ENCODE measurements around the gene PIK3R5.

Gene PIK3R5

DNA sequence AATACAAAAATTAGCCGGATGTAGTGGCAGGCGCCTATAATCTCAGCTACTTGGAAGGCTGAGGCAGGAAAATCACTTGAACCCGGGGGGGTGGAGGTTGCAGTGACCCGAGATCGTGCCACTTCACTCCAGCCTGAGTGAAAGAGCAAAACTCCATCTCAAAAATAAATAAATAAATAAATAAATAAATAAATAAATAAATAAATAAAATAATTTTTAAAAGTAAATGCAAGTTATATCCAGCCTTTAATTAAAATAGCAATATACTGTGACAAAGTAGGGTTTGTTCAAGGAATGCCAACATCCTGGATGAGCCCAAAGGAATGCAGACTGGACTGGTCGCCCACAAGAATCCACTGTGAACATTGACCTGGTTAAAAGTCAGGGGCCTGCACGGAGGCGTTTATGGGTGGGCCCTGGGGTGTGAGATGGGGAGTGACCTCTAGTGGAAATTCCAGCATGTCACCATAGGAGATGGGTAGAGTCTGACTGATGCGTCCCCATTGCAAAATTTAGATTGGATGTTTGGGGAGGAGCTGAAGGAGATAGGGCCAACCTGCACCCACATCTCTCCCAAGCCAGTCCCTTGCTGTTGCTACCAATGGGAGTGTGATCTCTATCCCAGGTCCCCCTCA is 9.7 kb upstream of the PIK3R5 start:
- H3K36me3 Mint-ChIP-seq (ENCODE audit: insufficient read depth), result no peaks in the 10 kb centered on the region
- H3K27me3 Mint-ChIP-seq, result no peaks in the 10 kb centered on the region
- no peak overlapping the region for H3K4me3 Mint-ChIP-seq
- H3K27ac Mint-ChIP-seq (ENCODE audit: low read depth), result no peak overlapping the region
- no peaks in the 10 kb centered on the region for H3K4me1 Mint-ChIP-seq
- DNase-seq (ENCODE audit: low spot score in 2 of 2), result no peak
- H3K9me3 Mint-ChIP-seq, result no peaks in the 10 kb centered on the region
- ATAC-seq (replicated peaks; ENCODE audit: extremely low read depth, poor library complexity, severe bottlenecking), result no peak

DNA sequence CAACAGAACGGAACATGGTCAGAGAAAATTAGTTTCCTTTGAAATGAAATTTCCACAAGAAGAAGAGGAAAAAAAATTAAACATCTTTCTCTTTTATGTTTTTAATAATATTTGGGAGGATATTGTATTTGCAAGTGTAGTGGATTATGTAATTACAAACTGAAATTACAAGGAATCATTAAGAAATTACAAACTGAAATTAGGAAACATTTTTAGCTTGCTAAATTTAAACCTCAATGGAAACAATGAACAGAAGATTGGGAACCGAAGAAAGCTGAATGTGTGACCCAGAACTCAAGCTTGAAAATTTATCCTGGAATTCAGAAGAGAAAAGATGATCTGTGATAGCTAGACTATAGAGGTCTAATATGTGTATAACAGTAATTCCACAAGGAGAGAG is 4.4 kb upstream of the PIK3R5 start:
- ATAC-seq (replicated peaks; ENCODE audit: extremely low read depth, poor library complexity, severe bottlenecking) (no peak), DNase-seq (ENCODE audit: low spot score in 2 of 2) (no peak)
- Mint-ChIP-seq H3K4me1 (peaks cover 7% of the 10 kb centered on the region), H3K4me3 (no peak overlapping the region), H3K27ac (ENCODE audit: low read depth) (no peak overlapping the region), H3K36me3 (ENCODE audit: insufficient read depth) (peaks cover 4% of the 10 kb centered on the region), H3K27me3 (no peaks in the 10 kb centered on the region), H3K9me3 (peaks cover 7% of the 10 kb centered on the region)

DNA sequence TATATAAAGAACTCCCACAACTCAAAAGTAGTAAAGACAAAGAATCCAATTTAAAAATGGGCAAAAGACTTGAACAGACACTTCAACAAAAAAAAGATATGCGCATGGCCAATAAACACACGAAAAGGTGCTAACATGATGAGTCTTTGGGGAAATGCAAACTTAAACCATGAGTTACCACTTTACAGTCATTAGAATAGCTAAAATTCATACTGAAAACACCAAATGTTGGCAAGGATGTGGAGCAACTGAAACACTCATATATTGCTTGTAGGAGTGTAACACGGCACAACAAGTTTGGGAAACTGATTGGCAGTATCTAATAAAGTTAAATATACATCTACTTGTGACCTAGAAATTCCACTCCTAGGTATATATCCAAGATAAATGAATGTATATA is 3.0 kb upstream of the PIK3R5 start:
- H3K4me3 Mint-ChIP-seq, result no peak overlapping the region
- H3K27ac Mint-ChIP-seq (ENCODE audit: low read depth), result peak overlapping the region; percentile 1
- H3K27me3 Mint-ChIP-seq, result no peaks in the 10 kb centered on the region
- ATAC-seq (replicated peaks; ENCODE audit: extremely low read depth, poor library complexity, severe bottlenecking) (no peak), DNase-seq (ENCODE audit: low spot score in 2 of 2) (no peak)
- peaks cover 10% of the 10 kb centered on the region for H3K36me3 Mint-ChIP-seq (ENCODE audit: insufficient read depth)
- peaks cover 16% of the 10 kb centered on the region for H3K4me1 Mint-ChIP-seq
- H3K9me3 Mint-ChIP-seq, result peaks cover 7% of the 10 kb centered on the region

DNA sequence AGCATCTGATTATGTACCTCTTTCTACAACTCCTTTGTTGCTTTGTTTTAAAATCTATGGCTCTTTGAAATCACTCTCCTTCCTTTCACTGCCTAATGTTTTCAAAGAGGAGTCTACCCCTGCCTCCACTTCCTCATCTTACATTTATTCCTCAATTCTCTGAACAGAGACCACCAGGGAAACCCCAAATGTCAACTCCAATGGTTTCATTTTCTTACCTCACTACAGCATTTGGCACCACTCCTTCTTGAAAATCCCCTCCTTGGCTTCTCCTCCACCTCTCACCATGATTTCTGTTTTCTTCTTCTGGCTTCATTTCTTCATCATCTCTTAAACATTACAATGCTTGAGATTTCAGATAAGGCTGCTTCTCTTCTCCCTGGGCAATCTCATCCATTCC is 2.4 kb upstream of the PIK3R5 start:
- H3K27me3 Mint-ChIP-seq, result no peaks in the 10 kb centered on the region
- H3K9me3 Mint-ChIP-seq, result peaks cover 7% of the 10 kb centered on the region
- H3K4me3 Mint-ChIP-seq, result peak overlapping the region; percentile 91
- H3K36me3 Mint-ChIP-seq (ENCODE audit: insufficient read depth), result peaks cover 14% of the 10 kb centered on the region
- peak overlapping the region; percentile 1 for H3K27ac Mint-ChIP-seq (ENCODE audit: low read depth)
- ATAC-seq (replicated peaks; ENCODE audit: extremely low read depth, poor library complexity, severe bottlenecking) (no peak), DNase-seq (ENCODE audit: low spot score in 2 of 2) (no peak)
- H3K4me1 Mint-ChIP-seq, result peaks cover 22% of the 10 kb centered on the region

DNA sequence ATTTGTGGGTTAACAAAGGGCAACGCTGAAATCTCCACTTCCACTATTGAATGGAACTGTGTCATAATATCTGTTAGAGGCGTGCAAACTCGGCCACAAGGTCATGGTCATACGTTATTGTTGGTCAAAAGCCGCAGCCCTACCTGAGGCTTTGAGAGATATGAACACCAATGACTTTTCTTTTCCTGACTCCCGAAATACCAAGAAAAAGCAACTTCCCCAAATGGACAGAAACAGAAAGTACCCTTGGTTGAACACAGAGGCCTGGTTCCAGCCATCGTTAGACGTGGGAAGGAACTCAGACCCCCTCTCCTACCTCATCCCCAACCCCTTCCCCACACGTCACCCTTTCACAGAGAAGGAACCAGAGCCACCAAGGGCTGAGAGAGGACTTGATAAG is 1.4 kb upstream of the PIK3R5 start:
- H3K27me3 Mint-ChIP-seq, result no peaks in the 10 kb centered on the region
- H3K36me3 Mint-ChIP-seq (ENCODE audit: insufficient read depth), result peaks cover 15% of the 10 kb centered on the region
- H3K4me3 Mint-ChIP-seq, result peak overlapping the region; percentile 91
- H3K4me1 Mint-ChIP-seq, result peaks cover 31% of the 10 kb centered on the region
- DNase-seq (ENCODE audit: low spot score in 2 of 2), result no peak
- H3K9me3 Mint-ChIP-seq, result peaks cover 7% of the 10 kb centered on the region
- no peak overlapping the region for H3K27ac Mint-ChIP-seq (ENCODE audit: low read depth)
- ATAC-seq (replicated peaks; ENCODE audit: extremely low read depth, poor library complexity, severe bottlenecking), result no peak

DNA sequence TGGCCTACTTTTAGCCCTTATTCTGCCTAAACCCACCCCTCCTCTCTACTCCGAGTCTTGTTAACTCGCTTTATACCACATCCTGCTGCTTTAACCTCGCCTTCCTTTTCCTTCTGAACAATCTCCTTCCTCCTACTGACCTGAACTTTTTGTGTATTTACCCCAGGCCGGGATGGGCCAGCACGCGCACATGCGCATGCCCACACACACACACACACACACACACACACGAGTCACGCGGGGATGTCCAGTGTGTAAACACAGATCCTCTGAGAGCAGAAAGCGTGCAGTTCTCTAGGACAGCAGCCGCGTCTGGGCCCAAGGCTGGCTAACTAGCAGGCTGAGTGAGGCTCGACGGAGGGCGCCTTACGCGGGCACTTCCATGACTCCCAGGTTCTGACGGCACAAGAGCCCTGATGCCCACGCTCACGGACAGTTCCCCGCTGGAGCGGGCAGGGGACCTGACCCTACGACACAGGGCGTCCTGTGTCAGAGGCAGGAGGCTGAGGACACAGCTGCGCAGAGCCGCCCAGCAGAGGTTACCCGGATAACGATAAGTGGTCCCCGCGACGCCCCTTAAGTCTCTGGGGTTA is 610 bp downstream of the PIK3R5 start:
- ATAC-seq (replicated peaks; ENCODE audit: extremely low read depth, poor library complexity, severe bottlenecking) (peak; percentile 54), DNase-seq (ENCODE audit: low spot score in 2 of 2) (no peak)
- Mint-ChIP-seq H3K27ac (ENCODE audit: low read depth) (peak overlapping the region; percentile 85), H3K9me3 (peaks cover 7% of the 10 kb centered on the region), H3K27me3 (no peaks in the 10 kb centered on the region), H3K4me3 (peak overlapping the region; percentile 91), H3K4me1 (peaks cover 50% of the 10 kb centered on the region), H3K36me3 (ENCODE audit: insufficient read depth) (peaks cover 19% of the 10 kb centered on the region)

DNA sequence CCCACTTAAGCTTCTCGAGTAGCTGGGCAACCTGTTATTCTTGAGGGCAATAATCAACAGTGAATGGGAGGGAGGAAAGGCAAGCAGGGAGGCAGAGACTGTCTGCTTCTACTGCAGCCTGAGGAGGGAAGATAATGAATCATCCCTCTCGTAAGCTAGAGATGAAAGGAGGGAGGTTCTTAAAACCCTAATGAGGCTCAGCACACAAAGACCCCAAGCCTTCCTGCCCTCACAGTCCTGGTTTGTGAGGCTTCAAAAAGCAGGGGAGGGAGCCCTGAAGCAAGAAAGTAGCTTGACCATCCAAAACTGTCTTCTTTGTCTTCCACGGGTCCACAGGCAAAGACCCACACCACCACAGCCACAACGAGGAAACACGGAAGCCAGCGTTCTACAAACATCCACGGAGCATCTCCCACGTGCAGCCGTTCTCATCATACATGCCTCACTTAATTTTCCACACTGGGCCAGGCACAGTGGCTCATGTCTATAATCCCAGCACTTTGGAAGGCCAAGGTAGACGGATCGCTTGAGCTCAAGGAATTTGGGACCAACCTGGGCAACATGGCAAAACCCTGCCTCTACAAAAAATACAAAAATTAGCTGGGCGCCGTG is 1.8 kb downstream of the PIK3R5 start:
- H3K4me1 Mint-ChIP-seq, result peaks cover 61% of the 10 kb centered on the region
- no peak for ATAC-seq (replicated peaks; ENCODE audit: extremely low read depth, poor library complexity, severe bottlenecking)
- peak overlapping the region; percentile 85 for H3K27ac Mint-ChIP-seq (ENCODE audit: low read depth)
- no peaks in the 10 kb centered on the region for H3K27me3 Mint-ChIP-seq
- peak overlapping the region; percentile 91 for H3K4me3 Mint-ChIP-seq
- peaks cover 7% of the 10 kb centered on the region for H3K9me3 Mint-ChIP-seq
- peaks cover 28% of the 10 kb centered on the region for H3K36me3 Mint-ChIP-seq (ENCODE audit: insufficient read depth)
- no peak for DNase-seq (ENCODE audit: low spot score in 2 of 2)

DNA sequence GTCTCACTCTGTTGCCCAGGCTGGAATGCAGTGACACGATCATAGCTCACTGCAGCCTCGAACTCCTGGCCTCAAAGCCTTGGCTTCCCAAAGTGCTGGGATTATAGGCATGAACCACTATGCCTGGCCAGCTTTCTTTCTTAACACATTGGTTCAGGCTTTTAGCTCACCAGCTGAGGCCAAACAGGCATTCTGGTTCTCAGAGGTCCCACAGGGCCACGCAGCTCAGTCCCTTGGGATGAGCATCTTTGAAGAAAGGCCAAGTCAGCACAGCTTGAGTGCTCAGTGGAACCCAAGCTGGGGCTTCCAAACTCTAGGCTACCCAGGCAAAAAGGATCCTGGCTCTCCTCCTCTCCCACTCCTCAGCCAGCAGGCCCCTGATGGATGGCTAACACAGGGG is 2.5 kb downstream of the PIK3R5 start:
- no peaks in the 10 kb centered on the region for H3K27me3 Mint-ChIP-seq
- H3K4me3 Mint-ChIP-seq, result peak overlapping the region; percentile 91
- peaks cover 35% of the 10 kb centered on the region for H3K36me3 Mint-ChIP-seq (ENCODE audit: insufficient read depth)
- peaks cover 68% of the 10 kb centered on the region for H3K4me1 Mint-ChIP-seq
- peak overlapping the region; percentile 85 for H3K27ac Mint-ChIP-seq (ENCODE audit: low read depth)
- peaks cover 2% of the 10 kb centered on the region for H3K9me3 Mint-ChIP-seq
- ATAC-seq (replicated peaks; ENCODE audit: extremely low read depth, poor library complexity, severe bottlenecking), result no peak
- no peak for DNase-seq (ENCODE audit: low spot score in 2 of 2)

DNA sequence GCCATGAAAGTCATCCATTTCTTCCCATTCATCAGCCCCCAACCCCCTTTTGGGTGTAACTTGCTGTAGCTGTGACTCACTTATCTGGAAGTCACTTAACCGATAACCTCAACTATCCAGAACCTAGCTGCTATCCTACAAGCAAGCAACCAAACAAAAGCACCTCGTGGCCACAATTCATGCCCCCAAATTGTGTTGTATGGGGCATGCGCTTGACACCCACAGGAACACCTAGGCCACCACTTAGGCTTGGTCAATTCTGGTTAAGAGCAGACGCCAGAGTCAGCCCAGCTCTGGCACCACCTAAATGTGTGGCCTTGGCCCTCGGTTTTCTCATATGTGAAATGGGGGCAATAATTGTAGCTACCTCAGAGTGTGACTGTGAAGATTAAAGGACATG is 3.7 kb downstream of the PIK3R5 start:
- DNase-seq (ENCODE audit: low spot score in 2 of 2), result no peak
- ATAC-seq (replicated peaks; ENCODE audit: extremely low read depth, poor library complexity, severe bottlenecking), result no peak
- Mint-ChIP-seq H3K4me1 (peaks cover 79% of the 10 kb centered on the region), H3K27ac (ENCODE audit: low read depth) (peak overlapping the region; percentile 85), H3K4me3 (peak overlapping the region; percentile 91), H3K36me3 (ENCODE audit: insufficient read depth) (peaks cover 40% of the 10 kb centered on the region), H3K27me3 (no peaks in the 10 kb centered on the region), H3K9me3 (no peaks in the 10 kb centered on the region)

DNA sequence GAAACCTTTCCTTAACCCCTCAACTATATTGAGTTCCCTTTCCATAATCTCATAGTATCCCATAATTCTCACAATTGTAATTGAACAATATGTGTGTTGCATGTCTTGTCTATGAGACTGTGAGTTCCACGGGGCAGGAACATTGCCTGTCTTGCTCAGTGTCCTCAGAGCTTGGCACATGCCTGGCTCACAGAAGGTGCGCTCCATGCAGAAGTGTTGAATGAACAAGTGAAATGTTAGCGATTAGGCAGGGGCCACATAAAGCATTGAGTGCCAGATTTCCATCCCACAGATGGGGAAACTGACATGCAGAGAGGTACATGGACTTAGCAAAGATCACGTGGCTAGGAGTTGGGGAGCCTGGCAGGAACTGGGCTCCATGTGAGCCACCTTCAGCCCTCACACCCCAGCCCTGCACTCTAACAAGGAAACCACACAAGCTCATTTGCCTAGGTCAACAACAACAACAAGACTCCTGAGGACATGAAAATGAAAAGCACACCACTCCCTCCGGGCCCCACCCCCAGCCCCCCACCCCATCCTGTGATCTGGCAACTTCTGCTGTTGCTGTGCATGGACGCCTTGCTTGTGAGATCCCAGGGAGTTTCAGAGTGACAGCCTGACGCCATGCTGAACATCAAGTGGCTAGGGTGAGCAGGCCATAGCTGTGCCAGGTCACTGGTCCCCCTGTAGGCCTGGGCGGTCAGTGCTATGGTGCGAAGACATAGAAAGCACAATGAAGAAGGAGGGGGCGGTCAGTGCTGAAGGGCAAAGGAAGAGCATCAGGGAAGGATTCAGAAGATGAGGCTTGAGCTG is 5.0 kb downstream of the PIK3R5 start:
- H3K4me3 Mint-ChIP-seq, result peak overlapping the region; percentile 69
- DNase-seq (ENCODE audit: low spot score in 2 of 2), result no peak
- ATAC-seq (replicated peaks; ENCODE audit: extremely low read depth, poor library complexity, severe bottlenecking), result no peak
- H3K27ac Mint-ChIP-seq (ENCODE audit: low read depth), result peak overlapping the region; percentile 94
- no peaks in the 10 kb centered on the region for H3K27me3 Mint-ChIP-seq
- H3K36me3 Mint-ChIP-seq (ENCODE audit: insufficient read depth), result peaks cover 44% of the 10 kb centered on the region
- H3K4me1 Mint-ChIP-seq, result peaks cover 88% of the 10 kb centered on the region
- H3K9me3 Mint-ChIP-seq, result no peaks in the 10 kb centered on the region

DNA sequence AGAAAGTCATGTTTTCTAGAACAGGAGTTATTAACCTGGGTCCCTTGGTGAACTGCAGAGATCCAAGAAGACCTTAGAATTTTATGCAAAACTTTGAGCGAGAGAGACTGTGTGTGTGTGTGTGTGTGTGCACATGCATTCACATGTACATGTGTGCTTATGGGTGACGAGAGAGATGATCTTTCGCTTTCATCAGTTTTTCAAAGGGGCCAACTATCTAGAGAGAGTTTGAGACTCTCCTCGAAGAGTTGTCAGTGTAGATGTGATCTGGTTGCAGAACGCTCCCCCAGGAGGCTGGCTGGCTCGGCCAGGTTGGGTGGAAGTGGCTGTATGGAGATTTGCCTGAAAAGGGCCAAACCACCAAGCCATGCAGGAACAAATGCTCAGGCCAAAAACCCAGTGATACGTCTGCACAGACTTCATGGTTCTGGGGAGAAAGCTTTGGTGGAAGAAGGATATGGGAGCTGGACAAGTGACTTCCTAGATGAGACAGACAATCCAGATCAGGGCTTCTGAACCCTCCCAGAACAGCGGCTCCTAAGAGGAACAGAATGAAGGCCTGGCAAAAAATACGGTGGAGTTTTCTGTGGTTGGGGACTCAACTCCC is 6.1 kb downstream of the PIK3R5 start:
- peaks cover 94% of the 10 kb centered on the region for H3K4me1 Mint-ChIP-seq
- no peaks in the 10 kb centered on the region for H3K27me3 Mint-ChIP-seq
- H3K36me3 Mint-ChIP-seq (ENCODE audit: insufficient read depth), result peaks cover 46% of the 10 kb centered on the region
- H3K4me3 Mint-ChIP-seq, result peak overlapping the region; percentile 69
- DNase-seq (ENCODE audit: low spot score in 2 of 2) (no peak), ATAC-seq (replicated peaks; ENCODE audit: extremely low read depth, poor library complexity, severe bottlenecking) (no peak)
- peak overlapping the region; percentile 94 for H3K27ac Mint-ChIP-seq (ENCODE audit: low read depth)
- H3K9me3 Mint-ChIP-seq, result no peaks in the 10 kb centered on the region

DNA sequence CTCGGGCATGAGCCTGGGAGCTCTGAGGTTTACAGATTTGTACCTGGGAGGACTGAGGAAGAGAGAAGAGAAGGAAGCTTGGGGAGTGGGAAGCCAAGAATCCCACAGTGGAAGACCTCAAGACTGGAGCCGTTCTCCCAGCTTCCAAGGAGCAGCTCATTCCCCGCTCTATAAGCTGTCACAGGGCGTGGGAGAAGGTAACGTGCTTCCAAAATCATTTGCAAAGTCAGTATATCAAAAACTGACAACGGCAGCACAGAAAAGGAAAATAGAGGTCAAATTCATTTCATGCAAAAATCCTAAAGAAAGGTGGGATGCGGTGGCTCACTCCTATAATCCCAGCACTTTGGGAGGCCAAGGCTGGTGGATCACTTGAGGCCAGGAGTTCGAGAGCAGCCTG is 7.8 kb downstream of the PIK3R5 start:
- H3K27me3 Mint-ChIP-seq, result no peaks in the 10 kb centered on the region
- no peak for ATAC-seq (replicated peaks; ENCODE audit: extremely low read depth, poor library complexity, severe bottlenecking)
- H3K27ac Mint-ChIP-seq (ENCODE audit: low read depth), result peak overlapping the region; percentile 94
- peaks cover 46% of the 10 kb centered on the region for H3K36me3 Mint-ChIP-seq (ENCODE audit: insufficient read depth)
- peak overlapping the region; percentile 69 for H3K4me3 Mint-ChIP-seq
- H3K9me3 Mint-ChIP-seq, result no peaks in the 10 kb centered on the region
- DNase-seq (ENCODE audit: low spot score in 2 of 2), result no peak
- peaks cover 97% of the 10 kb centered on the region for H3K4me1 Mint-ChIP-seq
